GM21717 (cell line): Measurements from ENCODE around the gene CDKN1B.
"Not testable (repeated sequence)": the region's sequence is repeated elsewhere in the genome, so short reads cannot be mapped to it uniquely, and the experiment has no call there.

Experiments
- ATAC-seq: cut with Tn5 transposase; IDR thresholded peaks from one replicate; pipeline ENCODE4 v1.9.1; 2021; ENCODE audit warnings: mild to moderate bottlenecking, moderate library complexity; ENCODE audit not compliant: unreplicated experiment

The CDKN1B gene

GRCh38 chr12:12723149-12723680, 6.0 kb downstream of the CDKN1B start:
- ATAC-seq: no peak

DNA sequence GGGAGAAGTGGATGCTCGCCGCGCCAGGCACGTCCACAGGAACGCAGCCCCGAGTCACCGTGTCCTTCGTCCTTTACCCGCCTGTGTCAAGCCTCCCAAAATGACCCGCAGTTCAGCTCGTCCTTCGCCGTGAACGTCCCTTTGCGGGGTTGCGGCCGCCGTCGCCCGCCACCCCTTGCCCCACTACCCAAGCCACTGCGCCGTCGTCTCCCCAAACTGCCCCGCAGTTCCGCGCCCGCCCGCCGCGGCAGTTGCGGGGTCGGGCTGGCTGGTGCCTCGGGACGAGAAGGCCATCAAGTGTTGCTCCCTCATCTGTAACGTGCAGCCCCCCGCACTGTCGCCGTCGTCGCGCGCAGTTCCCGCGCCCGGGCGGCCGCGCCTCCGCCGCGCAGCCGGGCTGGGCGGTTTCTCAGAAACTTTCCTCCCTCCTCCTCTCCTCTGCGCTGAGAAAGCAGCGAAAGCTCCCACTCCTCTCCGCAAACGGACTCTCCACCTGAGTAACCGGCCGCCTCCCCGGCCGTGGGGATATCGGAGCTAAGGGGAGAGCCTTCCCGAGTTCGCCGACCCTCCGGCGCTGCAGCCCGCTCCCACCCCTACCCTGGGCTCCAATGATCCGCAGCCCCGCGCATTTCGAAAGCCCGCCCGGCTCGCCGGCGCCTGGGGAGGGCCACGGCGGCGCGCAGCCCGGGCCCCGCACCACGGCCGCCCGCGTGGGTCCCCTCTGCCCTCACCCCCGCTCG, 6.7 kb downstream of the CDKN1B start:
- no peak for ATAC-seq

- no peak for ATAC-seq
Observed at GRCh38 chr12:12724421-12725085, 7.4 kb downstream of the CDKN1B start.

DNA sequence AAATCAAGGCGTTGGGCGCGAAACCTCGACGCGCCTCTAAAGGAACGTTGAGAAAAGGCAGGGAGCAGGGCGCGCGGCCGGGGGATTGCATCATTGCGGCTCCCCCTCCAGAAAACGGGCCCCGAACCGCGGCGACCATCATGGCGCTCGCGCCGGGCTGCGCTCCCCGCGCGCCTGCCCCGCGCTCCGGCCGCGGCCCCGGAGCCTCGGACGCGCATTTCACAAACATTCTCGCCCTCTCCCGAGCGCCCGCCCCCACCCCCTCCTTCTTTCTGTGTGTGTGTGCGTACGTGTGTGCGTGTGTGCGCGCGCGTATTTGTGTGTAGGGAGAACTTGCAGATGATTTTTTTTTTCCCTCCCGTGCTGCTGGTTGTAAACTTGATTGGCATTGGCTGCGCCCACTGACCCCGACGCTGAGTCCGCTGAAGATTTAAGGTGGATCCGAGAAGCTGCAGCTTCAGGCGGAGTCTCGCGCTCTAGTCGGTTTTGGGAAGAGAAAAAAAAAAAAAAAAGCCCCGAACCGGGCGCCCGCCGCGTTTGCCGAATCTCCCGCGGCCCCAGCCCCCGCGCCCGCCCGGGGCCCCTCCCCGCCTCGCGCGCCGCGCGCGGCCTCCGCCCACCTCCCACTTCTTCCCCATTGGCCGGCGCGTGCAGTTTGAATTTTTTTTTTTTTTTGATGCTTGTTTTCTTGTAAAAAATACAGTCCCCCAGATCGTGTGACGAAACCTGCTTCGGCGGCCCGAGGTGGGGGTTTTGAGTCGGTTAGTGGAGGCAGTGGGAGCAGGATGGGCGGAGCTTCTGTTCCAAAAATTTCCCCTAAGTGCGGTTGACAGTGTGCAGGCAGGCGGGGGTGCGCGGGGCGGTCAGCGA, 8.2 kb downstream of the CDKN1B start:
- peak; percentile 57 for ATAC-seq

DNA sequence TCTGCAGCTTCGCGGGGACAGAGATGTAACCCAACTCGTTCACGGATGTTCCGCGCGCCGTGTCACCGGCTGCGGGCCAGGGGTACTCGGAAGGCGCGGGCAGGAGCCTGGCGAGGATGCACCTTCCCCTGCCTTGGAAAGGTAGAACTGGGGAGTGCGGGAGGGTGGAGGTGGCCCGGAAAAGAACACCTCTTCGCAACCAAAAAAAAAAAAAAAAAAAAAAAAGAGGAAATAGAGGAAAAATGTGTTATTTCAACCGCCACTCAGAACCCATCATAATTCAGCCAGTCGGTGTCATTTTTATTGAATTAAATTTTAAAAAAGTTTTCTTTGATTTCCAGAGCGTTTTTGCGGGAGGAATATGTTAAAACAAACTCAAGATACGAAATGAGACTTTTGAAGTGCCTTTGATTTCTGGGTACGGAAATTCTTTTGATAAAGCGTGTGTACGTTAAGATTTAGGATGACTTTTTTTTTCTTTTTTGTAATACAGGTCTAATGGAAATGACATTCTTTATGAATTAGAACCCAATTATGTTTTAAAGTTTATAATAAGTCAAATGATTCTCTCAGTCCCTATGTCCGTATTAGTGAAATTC, 8.9 kb downstream of the CDKN1B start:
- no peak for ATAC-seq

DNA sequence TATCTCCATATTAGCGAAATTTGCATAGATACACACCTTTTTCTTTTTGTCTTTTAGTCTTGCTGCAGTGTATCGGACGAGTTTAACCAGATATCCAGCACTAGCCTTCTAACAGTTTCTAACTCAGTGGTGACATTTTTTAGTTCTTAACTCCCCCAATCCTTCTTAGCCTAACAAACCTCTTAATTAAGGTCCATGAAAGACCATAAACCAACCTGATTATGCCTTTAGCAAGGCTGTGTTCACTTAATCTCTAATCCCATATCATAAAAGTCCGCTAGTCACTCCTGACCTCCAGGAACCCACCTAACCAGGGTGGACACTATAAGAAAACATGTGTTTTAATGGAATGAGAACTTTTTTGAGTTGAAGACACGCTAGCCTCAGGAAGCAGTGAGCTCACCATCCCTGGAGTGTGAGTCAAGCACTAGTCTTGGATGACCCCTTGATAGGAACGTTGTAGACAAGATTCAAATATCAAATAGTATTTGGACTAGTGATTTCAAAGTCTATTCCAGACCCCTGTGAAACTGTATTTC, 9.5 kb downstream of the CDKN1B start:
- no peak for ATAC-seq

GRCh38 chr12:12731178-12731577, 14.0 kb downstream of the CDKN1B start:
- ATAC-seq: no peak

DNA sequence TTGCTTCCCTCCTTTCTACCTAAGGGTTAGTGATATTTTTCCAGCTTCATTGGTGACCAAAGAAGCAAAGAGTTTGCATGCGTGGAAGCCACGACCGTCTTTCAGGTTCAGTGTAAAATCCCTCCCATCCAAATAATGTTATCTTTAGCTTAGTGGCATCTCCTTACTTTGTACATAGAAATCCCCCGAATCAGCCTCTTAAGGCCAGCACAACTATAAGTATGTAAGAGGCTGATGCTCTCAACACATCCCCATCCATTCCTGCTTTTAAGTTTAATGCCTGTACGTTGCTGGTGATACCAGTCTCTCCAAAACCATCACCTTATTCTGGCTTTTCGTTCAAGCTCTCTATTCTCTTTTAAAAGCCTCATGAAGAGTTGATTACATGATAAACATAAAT, 14.6 kb downstream of the CDKN1B start:
- no peak for ATAC-seq

DNA sequence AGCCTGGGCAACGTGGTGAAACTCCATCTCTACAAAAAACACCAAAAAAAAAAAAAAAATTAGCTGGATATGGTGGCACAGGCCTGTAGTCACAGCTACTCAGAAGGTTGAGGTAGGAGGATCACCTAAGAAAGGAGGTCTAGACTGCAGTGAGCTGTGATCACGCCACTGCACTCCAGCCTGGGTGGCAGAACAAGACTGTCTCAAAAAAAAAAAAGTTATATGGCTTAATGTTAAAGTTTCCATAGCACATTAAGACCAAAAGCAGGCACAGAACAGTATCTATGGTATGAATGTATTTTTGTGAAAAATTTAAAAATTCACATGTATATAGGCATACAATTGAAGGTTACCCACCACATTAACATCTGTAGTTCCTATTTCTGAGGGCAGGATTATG, 15.9 kb downstream of the CDKN1B start:
- ATAC-seq: no peak

- ATAC-seq: no peak
Observed at GRCh38 chr12:12734054-12734453, 16.9 kb downstream of the CDKN1B start.

- no peak for ATAC-seq
Observed at GRCh38 chr12:12734561-12735071, 17.4 kb downstream of the CDKN1B start.

GRCh38 chr12:12735301-12735700, 18.1 kb downstream of the CDKN1B start:
- no peak for ATAC-seq

- peak; percentile 57 for ATAC-seq
Observed at GRCh38 chr12:12736759-12737676, 19.9 kb downstream of the CDKN1B start.

GRCh38 chr12:12738152-12738551, 21.0 kb downstream of the CDKN1B start:
- ATAC-seq: not testable (repeated sequence)

- no peak for ATAC-seq
Observed at GRCh38 chr12:12741660-12742059, 24.5 kb downstream of the CDKN1B start.

DNA sequence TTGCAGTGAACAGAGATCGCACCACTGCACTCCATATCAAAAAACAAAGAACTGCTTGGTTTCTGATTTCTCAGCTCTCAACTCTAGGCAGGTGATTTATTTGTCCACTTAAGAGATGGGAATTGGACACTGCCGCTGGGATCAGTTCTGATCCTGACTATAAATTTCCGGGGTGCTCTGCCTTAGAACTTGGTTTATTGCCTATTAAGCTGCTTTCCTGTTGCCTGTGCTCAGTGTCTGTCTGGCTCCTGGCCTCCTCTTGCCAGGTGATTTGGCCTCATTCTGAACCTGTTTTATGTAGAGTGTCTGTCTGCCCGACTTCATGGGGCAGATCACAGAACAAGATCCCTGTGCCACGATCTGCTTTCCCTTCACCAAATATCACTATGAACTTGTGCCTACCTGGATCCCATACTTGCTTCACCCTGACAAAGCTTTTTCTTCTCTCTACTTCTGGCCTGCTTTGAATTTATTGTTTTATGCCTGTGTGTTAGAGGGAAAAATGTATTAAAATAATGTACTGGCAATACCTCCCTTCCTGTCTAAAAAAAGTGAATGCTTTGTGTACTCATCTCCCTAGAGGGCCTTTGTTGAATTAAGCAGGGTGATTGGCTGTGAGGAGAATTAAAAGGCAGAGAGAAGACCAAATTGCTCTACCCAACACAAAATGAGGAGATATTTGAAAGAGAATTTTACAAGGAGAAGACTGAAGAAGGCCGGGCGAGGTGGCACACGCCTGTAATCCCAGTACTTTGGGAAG, 27.6 kb downstream of the CDKN1B start:
- no peak for ATAC-seq

- ATAC-seq: no peak
Observed at GRCh38 chr12:12745576-12746211, 28.5 kb downstream of the CDKN1B start.

DNA sequence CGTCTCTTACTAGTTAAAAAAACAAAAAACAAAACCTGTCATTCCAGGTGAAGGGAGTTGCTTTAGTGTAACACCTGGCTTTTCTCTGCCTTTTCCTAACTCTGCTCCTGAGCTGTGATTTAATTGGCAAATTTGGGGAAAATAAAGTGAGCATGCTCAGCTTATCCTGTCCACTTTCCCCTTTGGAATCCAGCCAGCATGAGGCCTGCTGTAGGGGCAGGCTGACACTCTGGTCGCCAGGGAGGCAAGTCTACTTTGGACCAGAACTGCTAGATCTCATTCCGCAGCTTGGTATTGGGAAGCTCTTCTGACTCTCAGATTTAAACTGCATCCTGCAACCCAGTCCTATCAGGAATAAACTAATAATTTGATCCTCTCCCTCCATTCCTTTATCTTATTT, 30.1 kb downstream of the CDKN1B start:
- ATAC-seq: no peak
